Mesenteric fat pad (tissue), 1 donor: ENCODE data around the gene CINP. TPM values are rescaled to one million over a fixed set of nuclear protein-coding genes. Genes with fewer than 3 reads are reported as not detected.
"Not testable (repeated sequence)": the region's sequence is repeated elsewhere in the genome, so short reads cannot be mapped to it uniquely, and the experiment has no call there.

Experiments
- DNase-seq: peaks from one replicate; pipeline ENCODE4 v3.0.0-alpha.2; 2020; ENCODE audit warnings: low spot score
- total RNA-seq: library from RNA; stranded (reverse); fragmentation: NEBNext Ultra II Directional; extraction: Animal tissue kit (Norgen Biotek cat#: 25700); gene quantifications from one replicate; pipeline ENCODE4 v1.2.1, GENCODE V29; 2021
- donor health status: DM: yes; HTN: yes; CAD: no.

Gene CINP
- total RNA-seq, 1 donor from 2014 or later: 34.1 TPM

DNA sequence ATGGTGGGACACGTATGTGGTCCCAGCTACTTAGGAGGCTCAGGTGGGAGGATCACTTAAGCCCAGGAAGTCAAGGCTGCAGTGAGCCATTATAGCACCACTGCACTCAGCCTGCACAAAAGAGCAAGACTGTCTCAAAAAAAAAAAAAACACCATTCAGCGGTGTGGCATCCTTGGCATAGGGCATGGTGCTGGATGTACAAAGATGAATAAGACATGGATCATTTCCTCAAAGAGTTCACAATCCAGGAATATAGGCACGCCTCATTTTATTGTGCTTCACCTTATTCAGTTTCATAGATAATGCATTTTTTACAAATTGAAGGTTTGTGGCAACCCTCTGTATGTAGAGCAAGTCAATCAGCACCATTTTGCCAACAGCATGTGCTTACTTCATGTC, 6.4 kb downstream of the CINP start:
- no peak for DNase-seq

DNA sequence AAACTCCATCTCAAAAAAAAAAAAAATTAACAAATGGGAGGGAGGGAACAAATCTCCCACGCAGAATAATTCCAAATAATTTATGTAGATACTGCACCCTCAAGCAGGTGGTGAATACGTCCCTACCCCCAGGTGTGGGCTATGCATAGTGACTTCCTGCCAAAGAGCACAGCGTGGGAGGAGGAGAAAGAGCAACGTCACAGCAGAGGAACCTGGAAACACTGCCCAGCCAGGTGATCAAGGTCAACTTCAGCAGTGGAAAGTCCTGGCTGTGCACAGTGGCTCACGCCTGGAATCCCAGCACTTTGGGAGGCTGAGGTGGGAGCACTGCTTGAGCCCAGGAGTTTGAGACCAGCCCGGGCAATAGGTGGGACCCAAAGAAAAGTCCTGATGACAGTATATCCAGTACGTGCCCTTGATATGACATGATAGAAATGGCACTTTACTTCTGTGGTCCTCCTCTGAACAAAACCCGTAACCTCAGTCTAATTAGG, 9.5 kb downstream of the CINP start:
- DNase-seq: no peak

DNA sequence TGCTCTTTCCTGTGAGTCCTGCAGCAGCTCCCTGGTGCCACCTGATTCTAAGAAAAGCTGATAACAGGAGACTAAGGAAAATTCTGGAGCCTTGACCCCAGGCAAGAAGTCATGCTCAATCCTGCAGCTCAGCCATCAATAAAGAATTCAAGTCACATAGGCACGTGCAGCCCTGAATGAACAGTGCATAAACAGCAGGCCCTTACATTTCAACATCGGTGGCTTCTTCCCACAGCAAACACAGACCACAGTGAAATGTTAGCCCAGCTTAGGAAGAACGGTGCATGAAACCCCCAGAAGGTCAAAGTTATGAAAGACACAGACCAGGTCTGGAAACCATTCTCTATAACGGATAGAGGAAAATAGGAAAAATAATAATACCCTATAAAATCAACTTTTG, 10.5 kb downstream of the CINP start:
- DNase-seq: no peak

DNA sequence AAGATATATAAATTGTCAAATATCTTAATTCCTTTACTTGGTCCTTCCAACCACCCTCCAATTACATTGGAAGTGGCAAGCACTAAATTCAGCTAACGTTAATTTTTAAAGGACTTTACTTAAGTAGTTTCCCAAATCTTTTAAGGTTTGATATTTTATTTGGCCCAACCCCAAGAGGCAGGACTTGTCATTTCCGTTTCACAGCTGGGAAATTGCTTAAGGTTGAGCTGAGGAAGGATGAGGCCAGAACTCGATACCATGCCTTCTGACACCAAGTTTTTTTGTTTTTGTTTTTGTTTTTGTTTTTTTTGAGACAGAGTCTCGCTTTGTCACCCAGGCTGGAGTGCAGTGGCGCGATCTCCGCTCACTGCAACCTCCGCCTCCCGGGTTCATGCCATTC, 11.1 kb downstream of the CINP start:
- not testable (repeated sequence) for DNase-seq

DNA sequence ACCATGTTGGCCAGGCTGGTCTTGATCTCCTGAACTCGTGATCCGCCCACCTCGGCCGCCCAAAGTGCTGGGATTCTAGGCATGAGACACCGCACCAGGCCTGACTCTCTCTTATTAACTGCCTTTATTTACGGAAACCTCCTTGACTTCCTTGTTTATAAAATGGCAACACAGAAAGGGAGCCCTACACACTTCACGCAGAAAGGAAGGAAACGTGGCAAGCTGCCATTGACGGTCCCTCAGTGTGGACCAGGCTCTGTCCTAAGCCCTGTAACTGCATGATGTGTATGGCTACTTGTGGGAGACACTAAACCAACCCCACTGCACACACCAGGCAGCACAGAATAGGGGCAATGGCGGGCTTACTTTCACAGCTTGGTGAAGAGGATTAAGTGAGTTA, 11.7 kb downstream of the CINP start:
- DNase-seq: no peak

DNA sequence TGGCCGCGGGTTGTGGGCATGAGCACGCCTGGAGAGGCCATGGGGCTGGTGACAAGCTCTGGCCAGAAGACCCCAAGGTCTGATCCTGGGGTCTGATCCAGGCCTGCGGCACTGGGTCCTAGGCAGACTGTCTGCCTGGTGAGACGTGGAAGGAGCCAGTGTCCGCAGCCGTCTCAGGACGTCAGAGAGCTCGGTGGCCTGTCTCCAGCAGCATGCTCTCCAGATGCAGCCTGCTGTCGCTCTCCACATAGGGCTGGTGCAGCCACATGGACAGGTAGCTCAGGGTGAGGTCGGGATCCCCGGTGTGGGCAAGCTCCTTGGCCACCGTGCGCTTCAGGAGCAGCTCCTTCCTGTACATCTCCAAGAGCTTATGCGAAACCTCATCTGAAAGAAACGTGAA, 14.3 kb downstream of the CINP start:
- no peak for DNase-seq

DNA sequence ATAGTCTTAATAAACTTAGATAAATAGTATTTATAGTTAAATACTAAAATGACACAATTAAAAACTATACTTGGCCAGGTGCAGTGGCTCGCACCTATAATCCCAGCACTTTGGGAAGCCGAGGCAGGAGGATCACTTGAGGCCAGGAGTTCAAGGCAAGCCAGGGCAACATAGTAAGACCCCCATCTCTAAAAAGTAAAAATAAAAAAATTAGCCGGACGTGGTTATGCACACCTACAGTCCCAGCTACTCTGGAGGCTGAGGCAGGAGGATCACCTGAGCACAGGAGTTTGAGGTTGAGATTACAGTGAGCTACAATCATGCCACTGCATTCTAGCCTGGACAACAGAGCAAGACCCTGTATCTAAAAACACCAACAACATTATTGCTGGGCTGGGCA, 16.0 kb downstream of the CINP start:
- no peak for DNase-seq

DNA sequence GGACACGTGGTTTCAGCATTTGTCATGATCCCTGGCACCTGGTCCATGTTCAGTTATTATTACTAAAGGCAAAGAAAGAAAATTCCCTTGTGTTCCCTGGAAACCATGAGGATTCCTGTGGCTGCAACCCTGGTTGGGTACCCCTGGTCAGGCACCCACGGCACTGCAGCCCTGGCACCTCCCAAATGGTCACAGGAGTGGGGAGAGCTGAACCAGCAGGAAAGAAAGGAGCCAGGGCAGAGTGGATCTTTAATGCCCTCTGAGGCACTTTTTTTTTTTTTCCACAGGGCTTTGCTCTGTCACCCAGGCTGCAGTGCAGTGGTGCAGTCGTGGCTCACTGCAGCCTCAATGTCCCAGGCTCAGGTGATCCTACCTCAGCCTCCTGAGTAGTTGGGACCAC, 17.5 kb downstream of the CINP start:
- DNase-seq: no peak

DNA sequence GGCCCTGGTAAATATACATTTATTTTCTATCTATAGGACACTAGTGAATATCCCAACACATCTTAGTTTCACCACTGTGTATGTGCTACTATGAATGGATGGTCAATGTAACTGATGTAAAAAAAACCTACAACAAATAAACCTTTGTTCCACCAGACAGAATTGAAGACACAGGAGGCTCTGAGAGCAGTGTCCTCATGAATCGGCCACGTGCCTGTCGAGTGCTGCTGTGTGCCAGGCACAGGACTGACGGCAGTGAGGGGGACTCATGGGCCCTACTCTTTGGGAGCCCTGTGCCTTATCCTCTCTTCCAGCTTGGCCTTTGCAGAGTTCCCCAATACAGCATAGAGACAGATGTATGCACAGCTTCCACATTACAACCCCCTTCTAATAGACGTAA, 18.2 kb downstream of the CINP start:
- DNase-seq: no peak

DNA sequence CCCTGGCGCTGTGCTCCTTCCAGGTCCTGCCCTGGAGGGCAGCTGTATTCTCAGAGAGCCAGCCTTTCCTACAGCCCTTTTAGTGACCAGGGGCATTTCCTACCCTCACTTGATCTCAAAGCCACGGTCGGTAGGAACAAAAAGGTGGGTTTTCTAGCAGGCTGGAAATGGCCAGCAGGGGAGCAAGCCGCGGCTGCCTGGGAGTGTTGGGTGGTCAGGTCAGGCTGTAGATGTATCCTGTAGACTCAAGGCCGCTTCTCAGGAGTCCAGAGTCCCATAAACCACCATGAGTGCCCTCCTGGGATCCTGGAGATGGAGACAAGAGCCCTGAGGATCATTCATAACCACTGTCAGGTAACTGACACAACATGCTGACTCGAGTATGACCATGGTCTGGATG, 18.6 kb downstream of the CINP start:
- no peak for DNase-seq

DNA sequence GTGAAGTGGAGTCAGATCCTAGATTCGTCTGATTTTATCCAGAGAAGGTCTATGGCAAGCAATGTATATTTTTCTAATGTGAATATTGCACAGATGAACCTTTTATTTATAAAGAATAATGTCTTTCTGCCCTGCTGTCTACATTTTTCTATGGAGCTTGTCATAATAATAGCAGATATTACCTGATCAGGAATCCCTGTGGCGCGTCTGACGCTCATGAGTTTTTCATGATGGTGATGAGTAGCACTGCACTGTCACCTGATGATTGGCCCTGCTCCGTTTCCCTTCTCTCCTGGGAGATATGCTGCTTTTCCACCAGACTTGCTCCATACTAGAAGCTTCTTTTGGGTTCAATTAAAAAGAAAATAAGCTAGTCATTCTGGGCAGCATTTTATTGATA, 20.5 kb downstream of the CINP start:
- no peak for DNase-seq

DNA sequence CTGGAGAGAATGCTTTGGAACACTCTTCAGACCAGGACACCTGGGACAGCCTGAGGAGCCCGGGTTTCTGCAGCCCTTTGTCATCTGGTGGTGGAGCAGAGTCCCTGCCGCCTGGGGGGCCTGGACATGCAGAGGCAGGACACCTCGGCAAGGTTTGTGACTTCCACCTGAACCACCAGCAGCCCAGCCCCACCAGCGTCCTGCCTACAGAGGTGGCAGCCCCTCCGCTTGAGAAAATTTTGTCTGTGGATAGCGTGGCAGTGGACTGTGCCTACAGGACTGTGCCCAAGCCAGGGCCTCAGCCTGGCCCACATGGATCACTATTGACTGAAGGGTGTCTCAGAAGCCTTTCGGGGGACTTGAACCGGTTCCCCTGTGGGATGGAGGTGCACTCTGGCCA, 21.1 kb downstream of the CINP start:
- no peak for DNase-seq

DNA sequence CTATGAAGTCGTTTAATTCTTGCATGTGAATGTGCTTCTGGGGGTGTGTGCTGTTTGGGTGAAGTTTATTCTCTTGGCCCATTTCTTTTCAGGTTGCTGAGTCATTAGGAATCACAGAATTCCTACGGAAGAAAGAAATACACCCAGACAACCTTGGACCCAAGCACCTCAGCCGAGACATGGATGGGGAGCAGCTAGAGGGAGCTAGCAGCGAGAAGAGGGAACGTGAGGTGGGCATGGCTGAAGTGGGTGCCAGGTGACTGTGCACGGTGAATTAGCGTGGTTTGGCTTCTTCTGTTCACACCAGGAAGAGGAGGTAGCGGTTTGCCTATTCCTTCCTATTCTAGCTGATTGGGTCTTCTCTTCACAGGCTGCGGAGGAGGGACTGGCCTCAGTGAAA, 24.0 kb downstream of the CINP start:
- DNase-seq: no peak

DNA sequence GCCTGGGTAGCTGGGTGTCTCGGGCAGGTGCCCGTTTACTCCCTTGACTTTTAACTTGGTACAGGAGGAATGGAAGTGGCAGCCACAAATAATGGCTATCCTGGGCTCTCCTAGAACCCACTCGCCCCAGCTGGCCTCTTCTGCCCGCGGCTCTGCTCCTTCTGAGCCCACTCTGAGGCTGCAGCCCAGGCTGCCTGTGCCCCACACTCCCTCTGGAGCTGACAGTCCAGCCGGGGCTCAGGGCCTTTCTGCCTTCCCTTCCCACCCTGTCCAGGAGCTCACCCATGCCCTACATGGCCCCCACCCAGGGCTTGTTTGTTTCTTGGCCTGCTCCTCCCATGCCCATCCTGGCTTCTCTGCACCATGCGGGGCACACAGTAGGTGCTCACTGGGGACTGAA, 27.5 kb downstream of the CINP start:
- DNase-seq: no peak

DNA sequence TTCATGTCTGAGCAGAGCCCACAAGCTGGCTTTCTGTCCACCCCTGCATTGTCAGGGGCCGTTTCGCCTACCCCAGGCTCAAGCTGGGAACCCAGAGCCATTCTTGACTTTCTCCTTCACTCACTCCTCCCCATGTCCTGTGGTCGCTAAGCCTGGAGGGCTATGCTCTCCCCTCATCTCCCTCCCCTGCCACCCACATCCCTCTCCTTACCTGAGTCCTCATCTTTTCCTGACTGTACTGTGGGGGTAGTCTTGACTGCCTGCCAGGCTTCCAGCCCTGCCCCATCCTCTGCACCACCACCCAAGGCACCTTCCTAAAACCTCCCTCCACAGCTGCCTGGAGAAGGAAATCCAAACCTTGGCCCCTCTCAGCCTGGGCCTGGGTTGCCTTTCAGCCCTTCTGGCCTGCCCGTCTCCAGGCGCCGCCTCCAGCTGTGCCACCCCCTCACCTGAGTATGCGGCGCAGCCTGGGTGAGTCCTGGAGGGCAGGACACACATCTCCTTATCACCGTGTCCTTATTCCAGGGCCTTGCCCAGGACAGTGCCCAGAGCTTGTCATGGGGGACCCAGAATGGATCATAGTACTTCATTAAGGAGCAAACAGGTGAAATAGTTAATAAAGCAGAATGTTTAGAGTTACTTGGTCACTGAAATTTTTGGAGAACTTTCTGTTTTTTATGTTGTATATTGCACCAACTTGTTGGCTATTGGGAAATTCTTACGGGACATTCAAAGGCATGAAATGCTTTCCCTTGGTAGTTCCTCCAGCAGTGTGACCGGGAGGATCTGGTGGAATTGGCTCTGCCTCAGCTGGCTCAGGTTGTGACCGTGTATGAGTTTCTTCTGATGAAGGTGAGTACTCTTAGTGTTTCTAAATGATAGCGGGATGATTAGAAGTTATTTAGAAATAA, 28.6 kb downstream of the CINP start:
- DNase-seq: no peak

DNA sequence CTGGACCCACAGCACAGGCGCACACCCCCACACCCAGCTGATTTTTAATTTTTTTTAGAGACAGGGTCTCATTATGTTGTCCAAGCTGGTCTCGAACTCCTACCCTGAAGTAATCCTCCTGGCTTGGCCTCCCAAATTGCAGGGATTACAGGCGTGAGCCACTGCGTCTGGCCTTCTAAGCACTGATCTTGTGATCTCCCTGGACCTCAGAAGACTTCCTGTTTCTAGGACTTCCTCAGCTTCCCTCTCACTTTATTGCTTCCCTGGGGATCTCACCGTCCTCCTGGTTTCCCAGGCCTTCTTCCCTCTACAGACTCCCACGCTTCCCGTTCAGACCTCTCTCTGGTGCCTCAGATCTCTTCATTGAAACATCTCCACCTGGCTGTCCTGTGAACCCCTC, 29.3 kb downstream of the CINP start:
- no peak for DNase-seq

DNA sequence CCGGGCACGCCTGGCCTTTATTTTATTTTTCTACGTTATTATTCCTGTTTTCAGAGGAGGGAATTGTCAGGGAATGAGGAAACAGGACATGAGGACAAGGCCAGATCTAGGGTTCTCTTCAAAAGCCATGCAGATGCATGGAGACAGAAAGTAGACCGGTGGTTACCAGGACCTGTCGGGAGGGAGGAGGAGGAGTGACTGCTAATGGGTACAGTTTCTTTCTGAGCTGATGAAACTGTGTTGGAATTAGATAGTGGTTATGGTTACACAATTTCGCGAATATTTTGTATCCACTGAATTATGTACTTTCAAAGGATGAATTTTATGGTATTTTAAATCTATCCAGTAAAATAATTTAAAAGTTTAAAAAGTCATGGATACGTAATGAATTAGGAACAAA, 31.9 kb downstream of the CINP start:
- DNase-seq: no peak

DNA sequence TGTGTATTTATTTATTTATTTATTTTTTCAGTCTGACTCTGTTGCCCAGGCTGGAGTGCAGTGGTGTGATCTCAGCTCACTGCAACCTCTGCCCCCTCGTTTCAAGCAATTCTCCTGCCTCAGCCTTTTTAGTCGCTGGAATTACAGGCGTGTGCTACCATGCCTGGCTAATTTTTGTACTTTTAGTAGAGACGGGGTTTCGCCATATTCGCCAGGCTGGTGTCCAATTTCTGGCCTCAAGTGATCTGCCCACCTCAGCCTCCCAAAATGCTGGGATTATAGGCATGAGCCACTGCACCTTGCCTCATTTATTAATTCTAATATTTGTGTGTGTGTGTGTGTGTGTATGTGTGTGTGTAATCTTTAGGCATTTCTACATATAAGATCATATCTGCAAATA, 33.3 kb downstream of the CINP start:
- DNase-seq: not testable (repeated sequence)

DNA sequence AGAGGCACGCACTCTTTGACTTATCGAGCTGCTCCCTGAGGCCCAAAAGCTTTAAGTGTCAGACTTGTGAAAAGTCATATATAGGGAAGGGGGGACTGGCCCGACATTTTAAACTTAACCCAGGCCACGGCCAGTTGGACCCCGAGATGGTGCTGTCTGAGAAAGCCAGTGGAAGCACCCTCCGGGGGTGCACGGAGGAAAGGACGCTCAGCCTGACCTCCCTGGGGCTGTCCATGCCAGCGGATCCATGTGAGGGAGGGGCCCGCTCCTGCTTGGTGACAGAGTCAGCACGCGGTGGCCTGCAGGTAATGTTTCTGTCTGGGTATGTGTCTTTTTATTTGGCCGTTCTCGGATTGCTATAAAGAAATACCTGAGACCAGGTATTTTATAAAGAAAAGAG, 36.1 kb downstream of the CINP start:
- no peak for DNase-seq

DNA sequence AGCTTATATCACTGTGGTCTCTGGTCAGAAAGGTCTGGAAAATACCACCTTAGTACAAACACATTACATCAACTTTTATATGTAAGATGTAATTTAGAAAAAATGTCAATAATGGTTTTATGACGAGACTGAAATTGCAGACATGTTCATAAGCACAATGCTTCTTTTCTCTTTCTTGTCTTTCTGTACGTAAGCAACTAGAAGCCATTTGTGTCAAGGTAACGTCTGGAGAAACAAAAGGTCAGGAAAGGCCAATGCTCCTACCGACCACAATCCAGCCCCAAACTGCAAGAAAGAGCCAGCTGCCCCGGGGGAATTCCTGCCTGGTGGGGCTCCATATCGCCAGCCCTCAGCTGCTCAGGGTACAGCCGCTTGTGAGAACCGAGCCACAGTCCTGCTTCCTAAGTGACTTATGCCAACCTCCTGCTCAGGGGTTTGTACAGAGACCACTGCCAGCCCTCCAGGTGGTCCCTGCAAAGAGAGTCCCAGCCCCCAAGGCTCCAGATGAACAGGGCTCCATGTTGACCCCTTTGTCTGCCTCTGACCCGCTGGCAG, 36.8 kb downstream of the CINP start:
- no peak for DNase-seq

DNA sequence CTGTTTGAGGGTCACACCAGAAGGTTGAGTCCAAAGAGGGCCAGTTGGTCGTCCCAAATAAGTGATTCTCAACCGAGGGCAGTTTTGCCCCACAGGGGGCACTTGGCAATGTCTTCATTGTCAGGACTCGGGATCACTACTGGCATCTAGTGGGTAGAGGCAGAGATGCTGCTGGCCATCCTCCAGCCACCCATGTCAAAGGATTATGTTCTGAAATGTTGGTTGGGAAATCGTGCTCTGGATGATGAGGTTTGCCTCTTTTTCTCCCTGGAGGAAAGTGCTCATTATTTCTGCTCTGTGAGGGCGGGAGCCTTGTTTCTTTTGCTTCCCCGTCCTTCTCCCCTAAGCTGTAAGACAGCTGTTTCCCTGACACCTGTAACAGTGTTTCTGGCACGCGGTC, 39.6 kb downstream of the CINP start:
- DNase-seq: no peak

DNA sequence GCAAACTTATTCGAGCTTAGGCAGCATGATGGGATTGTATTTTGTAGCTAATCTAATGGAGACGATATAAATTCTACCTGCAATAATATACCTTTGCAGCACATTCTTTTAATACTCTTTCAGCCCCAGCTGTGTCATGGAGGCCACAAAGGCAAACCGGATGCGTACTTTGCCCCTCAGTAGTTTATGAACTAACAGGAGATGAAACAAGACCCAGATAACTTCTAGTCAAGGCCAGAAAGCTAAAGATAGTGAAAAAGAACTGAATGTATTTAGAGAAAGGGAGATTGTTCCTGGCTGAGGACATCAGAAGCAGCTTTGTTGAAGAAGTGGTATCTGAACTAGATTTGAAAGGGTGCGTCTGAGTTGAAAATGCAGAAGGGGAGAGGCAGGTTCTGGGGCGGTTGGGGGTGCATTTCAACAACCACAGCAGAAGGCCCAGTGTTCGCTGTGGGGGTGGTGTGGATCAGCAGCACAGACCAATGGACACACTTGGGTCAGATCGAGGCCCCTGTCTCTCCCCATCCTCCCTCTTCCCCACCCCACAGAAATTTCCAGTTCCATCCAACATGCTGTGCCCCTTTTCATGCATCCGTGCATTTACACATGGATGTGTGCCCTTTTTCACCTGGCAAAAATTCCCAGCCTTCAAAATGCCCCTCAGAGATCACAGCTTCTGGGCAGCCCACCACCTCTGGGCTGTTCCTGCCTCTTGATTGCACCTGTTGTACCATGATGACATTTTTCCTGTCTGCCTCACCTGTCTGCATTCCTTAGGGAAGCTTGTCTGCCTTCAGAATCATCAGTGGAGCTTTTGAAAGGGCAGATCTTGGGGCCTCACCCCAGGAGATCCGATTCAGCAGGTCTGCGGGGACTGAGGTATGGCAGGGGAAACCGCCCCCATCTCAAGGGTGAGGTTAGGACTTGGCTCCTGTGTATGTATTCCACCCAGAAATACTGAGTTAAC, 41.0 kb downstream of the CINP start:
- DNase-seq: no peak
